ENCODE measurements around the gene SOHLH2. TPM values are rescaled to one million over a fixed set of nuclear protein-coding genes. Genes with fewer than 3 reads are reported as not detected.
A peak's percentile ranks its signal among the peaks of the same experiment; 100 is the strongest.

SOHLH2 gene
- total RNA-seq, 1 experiment from 2014 or later, result not detected

DNA sequence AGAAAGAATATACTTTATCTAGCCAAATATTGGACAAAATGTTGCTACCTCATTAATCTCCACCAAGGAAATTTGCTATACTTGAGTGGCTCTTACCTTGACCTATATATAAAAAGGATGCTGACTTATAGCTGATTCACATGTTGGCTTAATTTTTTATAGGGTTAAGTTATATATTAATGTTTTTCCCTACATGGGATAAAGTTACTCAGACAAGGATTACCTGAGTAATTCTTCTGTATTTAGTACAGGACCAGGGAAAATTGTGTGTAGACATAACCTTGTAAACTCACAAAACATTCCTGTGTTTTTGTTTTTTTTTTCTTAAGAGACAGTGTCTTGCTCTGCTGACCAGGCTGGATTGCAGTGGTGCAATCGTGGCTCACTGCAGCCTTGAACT is 30.6 kb upstream of the SOHLH2 start:
- no peaks in the 10 kb centered on the region for H3F3A ChIP-seq (ENCODE audit: low read length, unreplicated experiment)
- BruUV-seq (replicated peaks), result no TSS peak
- no peaks in the 10 kb centered on the region for H3K9me2 ChIP-seq (replicated peaks; ENCODE audit: low read length)
- H3K9ac ChIP-seq (ENCODE audit: low read length), result no peak overlapping the region
- no peaks in the 10 kb centered on the region; the same call in 1 of the 2 replicates for H3K27me3 ChIP-seq (ENCODE audit: low read length)
- CTCF ChIA-PET, result no interaction called here
- H3K9me3 ChIP-seq (ENCODE audit: low read length), result no peaks in the 10 kb centered on the region
- H3K79me2 ChIP-seq (ENCODE audit: low read length), result no peaks in the 10 kb centered on the region
- TF ChIP-seq EZH2phosphoT487 (IDR thresholded peaks at IDR 0.05; ENCODE audit: borderline replicate concordance, low read length), result no peak
- no peak for TF ChIP-seq EZH2 (IDR thresholded peaks at IDR 0.05; ENCODE audit: low read length, unreplicated experiment)
- TF ChIP-seq, protein P1, sequence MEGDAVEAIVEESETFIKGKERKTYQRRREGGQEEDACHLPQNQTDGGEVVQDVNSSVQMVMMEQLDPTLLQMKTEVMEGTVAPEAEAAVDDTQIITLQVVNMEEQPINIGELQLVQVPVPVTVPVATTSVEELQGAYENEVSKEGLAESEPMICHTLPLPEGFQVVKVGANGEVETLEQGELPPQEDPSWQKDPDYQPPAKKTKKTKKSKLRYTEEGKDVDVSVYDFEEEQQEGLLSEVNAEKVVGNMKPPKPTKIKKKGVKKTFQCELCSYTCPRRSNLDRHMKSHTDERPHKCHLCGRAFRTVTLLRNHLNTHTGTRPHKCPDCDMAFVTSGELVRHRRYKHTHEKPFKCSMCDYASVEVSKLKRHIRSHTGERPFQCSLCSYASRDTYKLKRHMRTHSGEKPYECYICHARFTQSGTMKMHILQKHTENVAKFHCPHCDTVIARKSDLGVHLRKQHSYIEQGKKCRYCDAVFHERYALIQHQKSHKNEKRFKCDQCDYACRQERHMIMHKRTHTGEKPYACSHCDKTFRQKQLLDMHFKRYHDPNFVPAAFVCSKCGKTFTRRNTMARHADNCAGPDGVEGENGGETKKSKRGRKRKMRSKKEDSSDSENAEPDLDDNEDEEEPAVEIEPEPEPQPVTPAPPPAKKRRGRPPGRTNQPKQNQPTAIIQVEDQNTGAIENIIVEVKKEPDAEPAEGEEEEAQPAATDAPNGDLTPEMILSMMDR (conservative IDR thresholded peaks at IDR 0.05; ENCODE audit: low read depth, low read length), result no peak
- H3K4me2 ChIP-seq (ENCODE audit: low read length), result no peak overlapping the region
- ATAC-seq (peak; percentile 74), DNase-seq (peak; percentile 69)
- no peaks in the 10 kb centered on the region for H3K36me3 ChIP-seq (ENCODE audit: low read depth, low read length)
- H3K4me3 ChIP-seq (ENCODE audit: low read length), result no peak overlapping the region
- H3K4me1 ChIP-seq (ENCODE audit: insufficient read depth, low read length), result peaks cover 26% of the 10 kb centered on the region
- no peak overlapping the region for H2AFZ ChIP-seq (ENCODE audit: low read length)
- H3K27ac ChIP-seq (ENCODE audit: low read length), result peak overlapping the region; percentile 49
- POLR2A ChIA-PET (ENCODE audit: unreplicated experiment), result no interaction called here
- intact Hi-C loops (cut with micrococcal nuclease), result no loop called here
- no peaks in the 10 kb centered on the region for H4K20me1 ChIP-seq (ENCODE audit: low read length)

DNA sequence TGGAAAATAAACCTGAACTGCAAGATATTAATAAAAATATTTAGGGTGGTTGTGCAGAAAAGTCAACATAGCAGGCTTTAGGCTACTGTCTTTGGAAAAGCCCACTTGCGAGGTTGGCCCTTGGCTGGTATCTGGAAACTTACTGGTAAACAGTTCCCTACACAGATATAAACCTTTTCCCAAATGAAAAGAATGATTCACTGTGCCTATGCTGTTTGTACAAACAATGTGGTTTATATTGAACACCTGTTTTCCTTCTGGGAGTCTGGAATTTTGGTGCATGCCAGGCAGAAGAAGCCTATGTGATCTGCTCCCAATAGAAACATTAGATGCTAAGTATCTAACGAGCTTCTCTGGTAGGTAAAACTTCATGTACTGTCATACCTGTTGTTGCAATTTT is 29.7 kb upstream of the SOHLH2 start:
- Histone ChIP-seq H3K9me3 (ENCODE audit: low read length) (no peaks in the 10 kb centered on the region), H3K9ac (ENCODE audit: low read length) (no peak overlapping the region), H3F3A (ENCODE audit: low read length, unreplicated experiment) (no peaks in the 10 kb centered on the region), H2AFZ (ENCODE audit: low read length) (no peak overlapping the region), H4K20me1 (ENCODE audit: low read length) (no peaks in the 10 kb centered on the region), H3K27me3 (ENCODE audit: low read length) (no peaks in the 10 kb centered on the region; the same call in 1 of the 2 replicates), H3K4me2 (ENCODE audit: low read length) (peak overlapping the region; percentile 39), H3K27ac (ENCODE audit: low read length) (peak overlapping the region; percentile 61), H3K36me3 (ENCODE audit: low read depth, low read length) (no peaks in the 10 kb centered on the region), H3K9me2 (replicated peaks; ENCODE audit: low read length) (no peaks in the 10 kb centered on the region), H3K4me1 (ENCODE audit: insufficient read depth, low read length) (peaks cover 26% of the 10 kb centered on the region), H3K79me2 (ENCODE audit: low read length) (no peaks in the 10 kb centered on the region), H3K4me3 (ENCODE audit: low read length) (no peak overlapping the region)
- POLR2A ChIA-PET (ENCODE audit: unreplicated experiment), result no interaction called here
- DNase-seq (peak; percentile 64), ATAC-seq (peak; percentile 66)
- no TSS peak for BruUV-seq (replicated peaks)
- CTCF ChIA-PET, result interaction anchor here (0.7 kb wide), 1 partner anchor 115 kb away, joined by 4 read pairs; no protein-coding TSS in a partner anchor
- intact Hi-C loops (cut with micrococcal nuclease), result no loop called here
- TF ChIP-seq EZH2phosphoT487 (IDR thresholded peaks at IDR 0.05; ENCODE audit: borderline replicate concordance, low read length), result no peak
- no peak for TF ChIP-seq EZH2 (IDR thresholded peaks at IDR 0.05; ENCODE audit: low read length, unreplicated experiment)
- TF ChIP-seq, protein P1 (conservative IDR thresholded peaks at IDR 0.05; ENCODE audit: low read depth, low read length), result no peak

DNA sequence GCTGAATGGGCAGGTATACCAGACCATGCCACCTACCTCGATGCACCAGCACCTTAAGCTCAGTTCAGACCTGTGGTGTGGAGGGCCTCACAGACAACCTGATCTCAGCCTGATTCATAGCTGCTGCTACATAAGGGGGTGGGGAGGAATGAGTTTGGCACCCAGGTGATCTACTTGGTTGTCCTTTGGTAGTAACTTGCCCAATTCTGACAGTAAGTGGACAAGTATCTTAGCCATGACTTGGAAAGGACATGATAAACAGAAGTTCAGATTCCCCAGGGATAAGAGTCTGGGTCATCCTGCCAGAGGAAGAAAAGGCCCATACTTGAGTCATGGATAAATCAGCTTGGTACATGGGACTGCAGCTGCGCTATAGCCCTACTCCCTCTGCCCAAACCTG is 28.4 kb upstream of the SOHLH2 start:
- H3K27me3 ChIP-seq (ENCODE audit: low read length), result no peaks in the 10 kb centered on the region
- intact Hi-C loops (cut with micrococcal nuclease), result no loop called here
- H3K9me3 ChIP-seq (ENCODE audit: low read length), result no peaks in the 10 kb centered on the region
- CTCF ChIA-PET, result no interaction called here
- H3F3A ChIP-seq (ENCODE audit: low read length, unreplicated experiment), result no peaks in the 10 kb centered on the region
- no peak overlapping the region for H3K9ac ChIP-seq (ENCODE audit: low read length)
- H3K4me1 ChIP-seq (ENCODE audit: insufficient read depth, low read length), result peaks cover 26% of the 10 kb centered on the region
- no peak overlapping the region for H2AFZ ChIP-seq (ENCODE audit: low read length)
- no peaks in the 10 kb centered on the region for H3K9me2 ChIP-seq (replicated peaks; ENCODE audit: low read length)
- ATAC-seq (no peak), DNase-seq (peak; percentile 60)
- TF ChIP-seq EZH2phosphoT487 (IDR thresholded peaks at IDR 0.05; ENCODE audit: borderline replicate concordance, low read length) (no peak), EZH2 (IDR thresholded peaks at IDR 0.05; ENCODE audit: low read length, unreplicated experiment) (no peak)
- TF ChIP-seq, protein P1 (conservative IDR thresholded peaks at IDR 0.05; ENCODE audit: low read depth, low read length), result no peak
- POLR2A ChIA-PET (ENCODE audit: unreplicated experiment), result no interaction called here
- H3K4me3 ChIP-seq (ENCODE audit: low read length), result no peak overlapping the region
- no peaks in the 10 kb centered on the region for H3K79me2 ChIP-seq (ENCODE audit: low read length)
- H4K20me1 ChIP-seq (ENCODE audit: low read length), result no peaks in the 10 kb centered on the region
- BruUV-seq (replicated peaks), result no TSS peak
- H3K36me3 ChIP-seq (ENCODE audit: low read depth, low read length), result no peaks in the 10 kb centered on the region
- H3K4me2 ChIP-seq (ENCODE audit: low read length), result 0 out of 2 replicates have a peak overlapping the region, but pooled peaks have one; percentile 22
- H3K27ac ChIP-seq (ENCODE audit: low read length), result peak overlapping the region; percentile 26; the same call in 1 of the 2 replicates
